HepG2 (cell line): ENCODE measurements around the gene BRD2.

ENCODE experiments used
- ATF1 ChIP-seq: IDR thresholded peaks from 2 replicates; pipeline ENCODE4 v1.6.1; 2016; ENCODE audit warnings: mild to moderate bottlenecking, control low read depth
- HOXA7 ChIP-seq: sonication (generic); formaldehyde crosslinking; IDR thresholded peaks from 2 replicates; pipeline ENCODE4 v1.8.1; 2022; ENCODE audit warnings: mild to moderate bottlenecking, missing genetic modification reagents, moderate library complexity
- POLR2A ChIP-seq, 2 experiments: IDR thresholded peaks; 2 replicates each; pipeline ENCODE4 v1.6.1; 2011; ENCODE audit warnings: low read depth in 2 of 2, low read length in 2 of 2, mild to moderate bottlenecking in 1 of 2, moderate library complexity in 1 of 2; ENCODE audit not compliant: insufficient read depth in 1 of 2
- POLR2AphosphoS5 ChIP-seq: IDR thresholded peaks from 2 replicates; pipeline ENCODE4 v1.6.1; 2012; ENCODE audit warnings: low read depth, low read length
- TCF7L2 ChIP-seq: IDR thresholded peaks from 2 replicates; pipeline ENCODE4 v1.6.1; 2011; ENCODE audit warnings: mild to moderate bottlenecking, low read depth, low read length, moderate library complexity
- TMF1 ChIP-seq: sonication (generic); formaldehyde crosslinking; IDR thresholded peaks from 2 replicates; pipeline ENCODE4 v1.8.1; 2022; ENCODE audit warnings: low read depth, missing genetic modification reagents
- ZNF501 ChIP-seq: sonication (generic); formaldehyde crosslinking; IDR thresholded peaks from 2 replicates; pipeline ENCODE4 v1.5.1; 2020; ENCODE audit warnings: mild to moderate bottlenecking, moderate library complexity, missing genetic modification reagents
- ZNF776 ChIP-seq: sonication (generic); formaldehyde crosslinking; IDR thresholded peaks from 2 replicates; pipeline ENCODE4 v1.4.0; 2020; ENCODE audit warnings: mild to moderate bottlenecking, missing genetic modification reagents
- TF ChIP-seq, protein P1 (sequence below): sonication (generic); formaldehyde crosslinking; IDR thresholded peaks from 2 replicates; pipeline ENCODE4 v1.5.0; 2020; ENCODE audit warnings: mild to moderate bottlenecking, missing genetic modification reagents, moderate library complexity
- TF ChIP-seq, protein P2 (sequence below): sonication (generic); formaldehyde crosslinking; IDR thresholded peaks from 2 replicates; pipeline ENCODE4 v1.4.0; 2020; ENCODE audit warnings: missing genetic modification reagents
- TF ChIP-seq, protein P3 (sequence below): sonication (generic); formaldehyde crosslinking; IDR thresholded peaks from 2 replicates; pipeline ENCODE4 v1.4.0; 2020; ENCODE audit warnings: missing genetic modification reagents
- TF ChIP-seq, protein P4 (sequence below): sonication (generic); formaldehyde crosslinking; IDR thresholded peaks from one replicate; pipeline ENCODE4 v1.5.1; 2020; ENCODE audit warnings: mild to moderate bottlenecking, missing genetic modification reagents; ENCODE audit errors: not compliant biosample characterization
- TF ChIP-seq, protein P5 (sequence below): sonication (generic); formaldehyde crosslinking; IDR thresholded peaks from 2 replicates; pipeline ENCODE4 v1.4.0; 2020; ENCODE audit warnings: missing genetic modification reagents
- TF ChIP-seq, protein P6 (sequence below): sonication (generic); formaldehyde crosslinking; IDR thresholded peaks from 2 replicates; pipeline ENCODE4 v1.5.0; 2020; ENCODE audit warnings: mild to moderate bottlenecking, low read depth, missing genetic modification reagents, borderline replicate concordance

DNA sequence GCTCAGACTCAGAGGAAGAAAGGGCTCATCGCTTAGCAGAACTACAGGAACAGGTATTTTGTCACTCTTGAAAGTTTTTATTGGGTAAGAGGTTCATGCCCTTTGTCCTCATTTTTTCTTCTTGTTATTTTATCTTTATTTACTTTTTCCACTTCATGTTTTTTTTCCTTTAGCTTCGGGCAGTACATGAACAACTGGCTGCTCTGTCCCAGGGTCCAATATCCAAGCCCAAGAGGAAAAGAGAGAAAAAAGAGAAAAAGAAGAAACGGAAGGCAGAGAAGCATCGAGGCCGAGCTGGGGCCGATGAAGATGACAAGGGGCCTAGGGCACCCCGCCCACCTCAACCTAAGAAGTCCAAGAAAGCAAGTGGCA lies 9.5 kb downstream of the BRD2 start:
- TF ChIP-seq ZNF776 (CRISPR knock-in tag) (no peak), TMF1 (CRISPR knock-in tag) (no peak), POLR2AphosphoS5 (no peak), POLR2A (IDR thresholded peaks at IDR 0.05; ENCODE audit: insufficient read depth in 1 of 2, low read depth in 2 of 2, low read length in 2 of 2) (no peak; a peak in 2 of 4 replicates), ZNF501 (no peak), ATF1 (CRISPR knock-in tag) (no peak), TCF7L2 (no peak), HOXA7 (CRISPR knock-in tag) (no peak)
- TF ChIP-seq, protein P1, sequence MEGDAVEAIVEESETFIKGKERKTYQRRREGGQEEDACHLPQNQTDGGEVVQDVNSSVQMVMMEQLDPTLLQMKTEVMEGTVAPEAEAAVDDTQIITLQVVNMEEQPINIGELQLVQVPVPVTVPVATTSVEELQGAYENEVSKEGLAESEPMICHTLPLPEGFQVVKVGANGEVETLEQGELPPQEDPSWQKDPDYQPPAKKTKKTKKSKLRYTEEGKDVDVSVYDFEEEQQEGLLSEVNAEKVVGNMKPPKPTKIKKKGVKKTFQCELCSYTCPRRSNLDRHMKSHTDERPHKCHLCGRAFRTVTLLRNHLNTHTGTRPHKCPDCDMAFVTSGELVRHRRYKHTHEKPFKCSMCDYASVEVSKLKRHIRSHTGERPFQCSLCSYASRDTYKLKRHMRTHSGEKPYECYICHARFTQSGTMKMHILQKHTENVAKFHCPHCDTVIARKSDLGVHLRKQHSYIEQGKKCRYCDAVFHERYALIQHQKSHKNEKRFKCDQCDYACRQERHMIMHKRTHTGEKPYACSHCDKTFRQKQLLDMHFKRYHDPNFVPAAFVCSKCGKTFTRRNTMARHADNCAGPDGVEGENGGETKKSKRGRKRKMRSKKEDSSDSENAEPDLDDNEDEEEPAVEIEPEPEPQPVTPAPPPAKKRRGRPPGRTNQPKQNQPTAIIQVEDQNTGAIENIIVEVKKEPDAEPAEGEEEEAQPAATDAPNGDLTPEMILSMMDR (CRISPR knock-in tag), result no peak
- TF ChIP-seq, protein P2, sequence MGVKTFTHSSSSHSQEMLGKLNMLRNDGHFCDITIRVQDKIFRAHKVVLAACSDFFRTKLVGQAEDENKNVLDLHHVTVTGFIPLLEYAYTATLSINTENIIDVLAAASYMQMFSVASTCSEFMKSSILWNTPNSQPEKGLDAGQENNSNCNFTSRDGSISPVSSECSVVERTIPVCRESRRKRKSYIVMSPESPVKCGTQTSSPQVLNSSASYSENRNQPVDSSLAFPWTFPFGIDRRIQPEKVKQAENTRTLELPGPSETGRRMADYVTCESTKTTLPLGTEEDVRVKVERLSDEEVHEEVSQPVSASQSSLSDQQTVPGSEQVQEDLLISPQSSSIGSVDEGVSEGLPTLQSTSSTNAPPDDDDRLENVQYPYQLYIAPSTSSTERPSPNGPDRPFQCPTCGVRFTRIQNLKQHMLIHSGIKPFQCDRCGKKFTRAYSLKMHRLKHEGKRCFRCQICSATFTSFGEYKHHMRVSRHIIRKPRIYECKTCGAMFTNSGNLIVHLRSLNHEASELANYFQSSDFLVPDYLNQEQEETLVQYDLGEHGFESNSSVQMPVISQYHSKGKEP (CRISPR knock-in tag), result no peak
- TF ChIP-seq, protein P3, sequence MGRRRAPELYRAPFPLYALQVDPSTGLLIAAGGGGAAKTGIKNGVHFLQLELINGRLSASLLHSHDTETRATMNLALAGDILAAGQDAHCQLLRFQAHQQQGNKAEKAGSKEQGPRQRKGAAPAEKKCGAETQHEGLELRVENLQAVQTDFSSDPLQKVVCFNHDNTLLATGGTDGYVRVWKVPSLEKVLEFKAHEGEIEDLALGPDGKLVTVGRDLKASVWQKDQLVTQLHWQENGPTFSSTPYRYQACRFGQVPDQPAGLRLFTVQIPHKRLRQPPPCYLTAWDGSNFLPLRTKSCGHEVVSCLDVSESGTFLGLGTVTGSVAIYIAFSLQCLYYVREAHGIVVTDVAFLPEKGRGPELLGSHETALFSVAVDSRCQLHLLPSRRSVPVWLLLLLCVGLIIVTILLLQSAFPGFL (CRISPR knock-in tag), result no peak
- TF ChIP-seq, protein P4, sequence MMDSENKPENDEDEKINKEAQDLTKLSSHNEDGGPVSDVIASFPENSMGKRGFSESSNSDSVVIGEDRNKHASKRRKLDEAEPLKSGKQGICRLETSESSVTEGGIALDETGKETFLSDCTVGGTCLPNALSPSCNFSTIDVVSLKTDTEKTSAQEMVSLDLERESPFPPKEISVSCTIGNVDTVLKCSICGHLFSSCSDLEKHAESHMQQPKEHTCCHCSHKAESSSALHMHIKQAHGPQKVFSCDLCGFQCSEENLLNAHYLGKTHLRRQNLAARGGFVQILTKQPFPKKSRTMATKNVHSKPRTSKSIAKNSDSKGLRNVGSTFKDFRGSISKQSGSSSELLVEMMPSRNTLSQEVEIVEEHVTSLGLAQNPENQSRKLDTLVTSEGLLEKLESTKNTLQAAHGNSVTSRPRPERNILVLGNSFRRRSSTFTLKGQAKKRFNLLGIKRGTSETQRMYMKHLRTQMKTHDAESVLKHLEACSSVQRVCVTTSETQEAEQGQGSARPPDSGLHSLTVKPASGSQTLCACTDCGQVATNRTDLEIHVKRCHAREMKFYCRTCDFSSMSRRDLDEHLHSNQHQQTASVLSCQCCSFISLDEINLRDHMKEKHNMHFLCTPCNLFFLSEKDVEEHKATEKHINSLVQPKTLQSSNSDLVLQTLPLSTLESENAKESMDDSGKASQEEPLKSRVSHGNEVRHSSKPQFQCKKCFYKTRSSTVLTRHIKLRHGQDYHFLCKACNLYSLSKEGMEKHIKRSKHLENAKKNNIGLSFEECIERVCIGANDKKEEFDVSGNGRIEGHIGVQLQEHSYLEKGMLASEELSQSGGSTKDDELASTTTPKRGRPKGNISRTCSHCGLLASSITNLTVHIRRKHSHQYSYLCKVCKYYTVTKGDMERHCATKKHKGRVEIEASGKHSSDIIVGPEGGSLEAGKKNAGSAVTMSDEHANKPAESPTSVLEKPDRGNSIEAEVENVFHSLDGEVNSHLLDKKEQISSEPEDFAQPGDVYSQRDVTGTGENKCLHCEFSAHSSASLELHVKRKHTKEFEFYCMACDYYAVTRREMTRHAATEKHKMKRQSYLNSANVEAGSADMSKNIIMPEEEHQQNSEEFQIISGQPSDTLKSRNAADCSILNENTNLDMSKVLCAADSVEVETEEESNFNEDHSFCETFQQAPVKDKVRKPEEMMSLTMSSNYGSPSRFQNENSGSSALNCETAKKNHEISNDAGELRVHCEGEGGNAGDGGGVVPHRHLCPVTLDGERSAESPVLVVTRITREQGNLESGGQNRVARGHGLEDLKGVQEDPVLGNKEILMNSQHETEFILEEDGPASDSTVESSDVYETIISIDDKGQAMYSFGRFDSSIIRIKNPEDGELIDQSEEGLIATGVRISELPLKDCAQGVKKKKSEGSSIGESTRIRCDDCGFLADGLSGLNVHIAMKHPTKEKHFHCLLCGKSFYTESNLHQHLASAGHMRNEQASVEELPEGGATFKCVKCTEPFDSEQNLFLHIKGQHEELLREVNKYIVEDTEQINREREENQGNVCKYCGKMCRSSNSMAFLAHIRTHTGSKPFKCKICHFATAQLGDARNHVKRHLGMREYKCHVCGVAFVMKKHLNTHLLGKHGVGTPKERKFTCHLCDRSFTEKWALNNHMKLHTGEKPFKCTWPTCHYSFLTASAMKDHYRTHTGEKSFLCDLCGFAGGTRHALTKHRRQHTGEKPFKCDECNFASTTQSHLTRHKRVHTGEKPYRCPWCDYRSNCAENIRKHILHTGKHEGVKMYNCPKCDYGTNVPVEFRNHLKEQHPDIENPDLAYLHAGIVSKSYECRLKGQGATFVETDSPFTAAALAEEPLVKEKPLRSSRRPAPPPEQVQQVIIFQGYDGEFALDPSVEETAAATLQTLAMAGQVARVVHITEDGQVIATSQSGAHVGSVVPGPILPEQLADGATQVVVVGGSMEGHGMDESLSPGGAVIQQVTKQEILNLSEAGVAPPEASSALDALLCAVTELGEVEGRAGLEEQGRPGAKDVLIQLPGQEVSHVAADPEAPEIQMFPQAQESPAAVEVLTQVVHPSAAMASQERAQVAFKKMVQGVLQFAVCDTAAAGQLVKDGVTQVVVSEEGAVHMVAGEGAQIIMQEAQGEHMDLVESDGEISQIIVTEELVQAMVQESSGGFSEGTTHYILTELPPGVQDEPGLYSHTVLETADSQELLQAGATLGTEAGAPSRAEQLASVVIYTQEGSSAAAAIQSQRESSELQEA (CRISPR knock-in tag), result no peak
- TF ChIP-seq, protein P5, sequence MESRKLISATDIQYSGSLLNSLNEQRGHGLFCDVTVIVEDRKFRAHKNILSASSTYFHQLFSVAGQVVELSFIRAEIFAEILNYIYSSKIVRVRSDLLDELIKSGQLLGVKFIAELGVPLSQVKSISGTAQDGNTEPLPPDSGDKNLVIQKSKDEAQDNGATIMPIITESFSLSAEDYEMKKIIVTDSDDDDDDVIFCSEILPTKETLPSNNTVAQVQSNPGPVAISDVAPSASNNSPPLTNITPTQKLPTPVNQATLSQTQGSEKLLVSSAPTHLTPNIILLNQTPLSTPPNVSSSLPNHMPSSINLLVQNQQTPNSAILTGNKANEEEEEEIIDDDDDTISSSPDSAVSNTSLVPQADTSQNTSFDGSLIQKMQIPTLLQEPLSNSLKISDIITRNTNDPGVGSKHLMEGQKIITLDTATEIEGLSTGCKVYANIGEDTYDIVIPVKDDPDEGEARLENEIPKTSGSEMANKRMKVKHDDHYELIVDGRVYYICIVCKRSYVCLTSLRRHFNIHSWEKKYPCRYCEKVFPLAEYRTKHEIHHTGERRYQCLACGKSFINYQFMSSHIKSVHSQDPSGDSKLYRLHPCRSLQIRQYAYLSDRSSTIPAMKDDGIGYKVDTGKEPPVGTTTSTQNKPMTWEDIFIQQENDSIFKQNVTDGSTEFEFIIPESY (CRISPR knock-in tag), result no peak
- TF ChIP-seq, protein P6, sequence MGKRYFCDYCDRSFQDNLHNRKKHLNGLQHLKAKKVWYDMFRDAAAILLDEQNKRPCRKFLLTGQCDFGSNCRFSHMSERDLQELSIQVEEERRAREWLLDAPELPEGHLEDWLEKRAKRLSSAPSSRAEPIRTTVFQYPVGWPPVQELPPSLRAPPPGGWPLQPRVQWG (CRISPR knock-in tag), result no peak
